GM12801 (cell line): ENCODE results near the gene FAM120B.

Experiments used
- TF ChIP-seq, protein P1 (sequence below): IDR thresholded peaks from one replicate; pipeline ENCODE4 v1.5.1; 2011; ENCODE audit warnings: control low read depth; ENCODE audit not compliant: insufficient read length; ENCODE audit errors: extremely low read depth

The FAM120B gene

DNA sequence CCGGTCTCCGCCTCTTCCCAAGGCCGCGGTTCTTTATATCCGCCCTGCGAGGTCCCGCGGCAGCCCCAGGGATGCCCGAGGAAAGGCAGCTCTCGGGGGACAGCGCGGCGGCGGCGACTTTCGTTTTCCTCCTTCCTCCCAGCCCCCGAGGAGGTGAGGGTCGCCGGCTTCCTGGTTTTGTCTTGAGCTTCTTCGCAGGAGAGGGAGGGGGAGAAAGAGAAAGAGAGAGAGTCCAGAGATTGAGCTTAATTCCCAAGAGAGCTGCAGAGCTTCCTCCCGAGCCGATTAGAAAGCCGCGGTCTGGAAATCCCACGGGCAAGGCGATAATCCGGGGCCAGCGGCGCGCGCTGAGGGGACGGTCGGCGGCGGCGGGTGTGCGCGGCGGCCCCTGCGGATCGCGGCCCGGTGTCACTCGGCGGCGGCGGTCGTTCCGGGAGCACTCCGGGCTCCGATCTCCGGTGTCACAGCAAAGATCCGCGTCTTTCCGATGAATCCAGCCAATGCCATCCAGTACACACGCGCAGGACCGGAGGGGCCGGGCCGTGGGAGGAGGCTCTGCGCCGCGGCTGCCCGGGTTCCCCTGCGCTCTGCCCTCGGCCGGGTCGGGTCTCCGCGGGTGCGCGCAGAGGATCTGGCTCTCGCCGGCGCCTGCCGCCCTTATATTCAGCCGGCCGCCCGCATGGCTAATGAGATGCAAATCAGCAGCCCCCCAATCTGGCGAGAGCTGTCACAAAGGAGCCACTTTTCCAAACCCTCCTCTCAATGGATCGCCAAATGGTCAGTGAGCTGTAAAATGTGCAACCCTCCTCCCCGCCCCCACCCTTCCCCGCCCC, 16.0 kb upstream of the FAM120B start, which contains the start of gene DLL1:
Gene DLL1 (minus strand): TSS at position 783 of the 833 bp plus-strand sequence. CDS start 939 bp downstream, outside the sequence.
- TF ChIP-seq, protein P1, sequence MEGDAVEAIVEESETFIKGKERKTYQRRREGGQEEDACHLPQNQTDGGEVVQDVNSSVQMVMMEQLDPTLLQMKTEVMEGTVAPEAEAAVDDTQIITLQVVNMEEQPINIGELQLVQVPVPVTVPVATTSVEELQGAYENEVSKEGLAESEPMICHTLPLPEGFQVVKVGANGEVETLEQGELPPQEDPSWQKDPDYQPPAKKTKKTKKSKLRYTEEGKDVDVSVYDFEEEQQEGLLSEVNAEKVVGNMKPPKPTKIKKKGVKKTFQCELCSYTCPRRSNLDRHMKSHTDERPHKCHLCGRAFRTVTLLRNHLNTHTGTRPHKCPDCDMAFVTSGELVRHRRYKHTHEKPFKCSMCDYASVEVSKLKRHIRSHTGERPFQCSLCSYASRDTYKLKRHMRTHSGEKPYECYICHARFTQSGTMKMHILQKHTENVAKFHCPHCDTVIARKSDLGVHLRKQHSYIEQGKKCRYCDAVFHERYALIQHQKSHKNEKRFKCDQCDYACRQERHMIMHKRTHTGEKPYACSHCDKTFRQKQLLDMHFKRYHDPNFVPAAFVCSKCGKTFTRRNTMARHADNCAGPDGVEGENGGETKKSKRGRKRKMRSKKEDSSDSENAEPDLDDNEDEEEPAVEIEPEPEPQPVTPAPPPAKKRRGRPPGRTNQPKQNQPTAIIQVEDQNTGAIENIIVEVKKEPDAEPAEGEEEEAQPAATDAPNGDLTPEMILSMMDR: no peak

DNA sequence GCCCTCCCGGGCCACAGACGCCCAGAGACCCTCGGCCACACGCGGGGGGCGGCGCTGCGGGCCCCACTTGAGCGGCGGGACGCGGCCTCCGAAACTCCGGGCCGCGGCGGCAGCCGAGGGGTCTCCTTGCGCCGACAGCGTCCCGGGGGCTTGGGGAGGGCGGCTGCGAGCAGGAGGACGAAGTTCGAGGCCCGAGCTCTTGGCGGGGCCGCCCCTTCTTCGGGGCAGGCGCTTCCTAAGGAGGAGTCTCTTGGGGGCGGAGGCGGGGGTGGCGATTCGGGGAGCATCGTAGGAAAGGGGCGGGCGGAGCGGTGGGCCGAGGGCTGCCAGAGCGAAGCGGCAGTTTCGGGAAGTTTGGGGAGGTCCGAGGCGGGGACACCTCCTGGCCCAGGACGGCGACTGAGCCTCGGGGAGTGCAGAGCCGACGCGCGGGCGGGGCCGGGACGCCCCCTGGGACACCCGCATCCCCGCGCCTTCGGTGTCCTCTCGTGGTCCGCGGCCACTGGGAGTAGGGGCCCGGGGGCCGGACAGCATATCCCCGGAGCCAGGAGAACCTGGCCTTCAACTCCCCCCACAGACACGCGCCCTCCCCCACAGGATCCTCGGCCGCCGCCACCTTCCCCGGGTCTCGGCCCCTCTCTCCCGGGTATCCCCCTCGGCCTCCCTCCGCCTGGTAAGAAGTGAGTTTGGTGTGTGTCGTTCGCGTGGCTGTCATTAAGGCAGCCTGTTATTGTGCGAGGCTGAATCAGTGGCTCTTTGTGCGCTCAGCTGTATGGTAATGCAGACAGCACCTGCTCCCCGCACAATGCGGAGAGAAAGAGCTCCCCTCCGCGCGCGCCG, 15.1 kb upstream of the FAM120B start:
- TF ChIP-seq, protein P1: no peak

DNA sequence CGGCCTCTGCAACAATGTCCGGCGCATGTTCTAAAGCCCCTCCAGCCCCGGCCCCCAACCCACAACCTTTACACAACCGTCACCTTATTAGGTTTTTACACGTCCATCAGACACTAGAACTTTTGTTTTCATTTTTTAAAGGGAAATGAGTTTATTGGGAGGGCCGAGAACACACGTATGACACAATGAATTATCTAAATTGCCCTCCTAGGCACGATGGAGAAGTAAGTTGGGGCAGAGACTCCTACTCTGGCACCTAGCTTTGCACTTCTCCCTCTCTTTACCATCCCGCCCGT, 14.5 kb upstream of the FAM120B start:
- TF ChIP-seq, protein P1: no peak

GRCh38 chr6:170292407-170293158, 14.0 kb upstream of the FAM120B start:
- TF ChIP-seq, protein P1: no peak

- TF ChIP-seq, protein P1: no peak
These were observed 13.0 kb upstream of the FAM120B start for GRCh38 chr6:170293341-170294231.

DNA sequence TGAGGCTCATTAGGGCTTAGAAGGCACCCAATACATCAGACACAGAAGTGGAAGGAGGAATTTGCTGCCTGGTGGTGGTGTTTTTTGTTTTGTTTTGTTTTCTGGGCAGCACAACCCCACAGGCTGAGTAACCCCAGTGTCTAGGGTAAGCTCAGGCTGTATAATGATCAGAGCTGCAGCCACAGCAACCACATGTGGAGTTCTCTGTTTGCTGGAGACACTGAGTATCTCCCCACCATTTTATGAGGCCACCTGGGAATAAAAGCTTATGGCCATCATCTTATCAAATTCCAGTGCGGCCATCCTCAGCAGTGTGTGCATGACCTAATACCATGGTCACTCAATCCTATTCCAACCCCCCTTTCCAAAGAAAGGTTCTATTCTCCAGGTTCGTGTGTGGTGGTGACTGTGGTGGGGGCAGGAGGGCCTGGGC, 12.2 kb upstream of the FAM120B start:
- TF ChIP-seq, protein P1: no peak
